Islet precursor cell (in vitro differentiated cells): ENCODE data around the gene SMPDL3B.
"Not testable (repeated sequence)": the region's sequence is repeated elsewhere in the genome, so short reads cannot be mapped to it uniquely, and the experiment has no call there.

Experiments used
- DNase-seq: peaks from one replicate; pipeline ENCODE4 v3.0.0-alpha.2; 2018

SMPDL3B gene

DNA sequence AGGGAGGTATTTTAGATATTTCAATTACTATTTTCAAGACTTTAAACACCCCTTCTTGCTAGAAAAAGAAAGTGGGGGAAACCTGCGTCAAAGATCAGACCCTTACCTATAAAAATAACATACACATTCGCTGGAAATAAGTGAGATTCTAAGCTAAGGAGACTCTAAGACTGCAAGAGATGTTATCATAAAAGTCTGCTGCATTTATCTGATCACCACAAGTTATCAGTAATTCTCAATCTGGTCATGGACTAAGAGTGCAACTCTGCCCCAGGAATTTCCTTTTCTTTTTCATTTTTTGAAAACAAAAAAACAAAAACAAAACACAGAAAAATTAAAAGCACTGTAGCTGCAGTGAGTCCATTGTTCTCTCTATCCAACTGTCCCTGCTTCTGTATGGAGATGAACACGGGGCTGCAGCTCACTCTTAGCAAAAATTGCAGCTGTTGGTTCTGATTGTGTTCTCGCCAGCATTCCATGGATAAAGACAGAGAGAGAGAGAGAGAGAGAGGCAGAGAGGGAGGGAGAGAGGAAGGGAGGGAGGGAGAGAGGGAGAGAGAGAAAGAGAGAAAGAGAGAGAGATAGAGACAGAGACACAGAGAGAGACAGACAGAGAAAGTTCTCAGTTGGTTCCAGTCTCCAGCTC, 39.1 kb downstream of the SMPDL3B start:
- DNase-seq, result no peak

DNA sequence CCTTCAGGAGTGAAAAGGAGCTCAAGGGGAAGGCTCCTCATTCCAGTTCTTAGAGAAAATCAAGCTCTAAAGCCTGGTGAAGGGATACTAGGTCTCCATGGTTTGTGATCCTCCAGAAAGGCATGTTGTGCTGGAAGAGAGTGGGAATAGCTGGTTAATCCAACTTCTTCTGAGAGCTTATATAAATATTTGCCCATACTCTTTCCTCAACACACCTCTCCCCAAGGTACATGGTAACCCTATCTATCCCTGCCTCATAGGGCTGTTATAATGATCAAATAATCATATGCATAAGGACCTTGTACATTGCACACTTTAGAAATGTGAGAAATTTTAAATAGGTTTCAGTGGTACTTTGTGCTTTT, 39.6 kb downstream of the SMPDL3B start:
- no peak for DNase-seq

GRCh38 chr1:27979151-27979858, 44.5 kb downstream of the SMPDL3B start:
- no peak for DNase-seq

DNA sequence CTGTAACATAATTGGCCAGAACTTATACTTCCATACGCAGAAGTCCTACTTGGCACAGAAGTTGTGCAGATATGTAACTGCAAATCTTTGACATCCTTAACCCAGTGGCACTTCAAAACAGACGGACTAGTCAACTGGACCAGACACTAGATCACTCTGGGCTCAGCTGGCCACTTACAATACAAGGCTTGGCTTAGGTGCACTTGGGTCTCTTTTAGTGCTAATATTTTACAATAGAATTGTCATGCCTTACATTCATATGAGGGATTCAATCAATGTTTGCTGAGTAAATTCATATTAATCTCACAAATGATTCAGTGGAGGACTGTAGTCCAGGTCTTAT, 45.0 kb downstream of the SMPDL3B start:
- no peak for DNase-seq

GRCh38 chr1:27980216-27980845, 45.5 kb downstream of the SMPDL3B start:
- DNase-seq, result no peak

GRCh38 chr1:27981145-27981544, 46.3 kb downstream of the SMPDL3B start:
- DNase-seq, result no peak

DNA sequence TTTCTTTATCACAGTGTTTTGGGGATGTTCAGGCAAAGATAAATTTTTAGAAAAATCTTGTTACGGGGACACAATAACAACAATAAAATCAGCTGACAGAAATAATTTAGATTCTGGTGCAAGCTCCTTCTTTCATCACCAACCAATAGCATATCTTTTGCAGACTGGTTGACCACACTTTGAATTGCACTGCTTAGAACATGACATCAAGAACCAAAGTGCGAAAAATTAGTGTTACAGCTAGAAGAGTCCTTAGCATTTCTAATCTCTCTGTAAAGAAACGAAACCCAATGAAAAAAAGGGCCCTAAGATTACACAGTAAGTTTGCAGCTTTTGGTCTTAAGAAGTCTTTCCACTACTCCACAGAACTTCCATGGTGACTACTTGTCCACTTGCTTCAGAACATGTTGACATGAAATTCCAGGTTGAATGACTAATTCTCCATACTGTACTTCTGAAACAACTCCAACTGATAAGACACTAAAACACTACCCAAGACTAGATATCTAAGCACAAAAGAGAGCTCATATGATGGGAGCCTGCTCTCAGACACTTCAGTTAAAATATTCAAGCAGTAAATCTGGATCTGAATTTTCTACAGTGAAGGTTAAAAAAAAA, 56.2 kb downstream of the SMPDL3B start:
- no peak for DNase-seq

DNA sequence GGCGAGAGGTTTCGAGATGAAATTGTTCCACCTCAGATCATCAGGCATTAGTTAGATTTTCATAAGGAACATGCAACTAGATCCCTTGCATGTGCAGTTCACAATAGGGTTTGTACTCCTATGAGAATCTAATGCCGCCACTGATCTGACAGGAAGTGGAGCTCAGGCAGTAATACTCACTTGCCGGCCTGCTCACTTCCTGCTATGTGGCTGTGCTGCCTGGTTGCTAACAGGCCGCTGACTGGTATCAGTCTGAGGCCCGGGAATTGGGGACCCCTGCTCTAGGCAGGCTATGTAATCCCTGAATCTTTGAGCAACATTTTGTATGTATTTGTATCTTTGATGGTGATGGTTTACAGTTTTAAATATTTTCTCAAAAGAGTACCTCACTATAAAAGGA, 57.5 kb downstream of the SMPDL3B start:
- DNase-seq, result no peak

DNA sequence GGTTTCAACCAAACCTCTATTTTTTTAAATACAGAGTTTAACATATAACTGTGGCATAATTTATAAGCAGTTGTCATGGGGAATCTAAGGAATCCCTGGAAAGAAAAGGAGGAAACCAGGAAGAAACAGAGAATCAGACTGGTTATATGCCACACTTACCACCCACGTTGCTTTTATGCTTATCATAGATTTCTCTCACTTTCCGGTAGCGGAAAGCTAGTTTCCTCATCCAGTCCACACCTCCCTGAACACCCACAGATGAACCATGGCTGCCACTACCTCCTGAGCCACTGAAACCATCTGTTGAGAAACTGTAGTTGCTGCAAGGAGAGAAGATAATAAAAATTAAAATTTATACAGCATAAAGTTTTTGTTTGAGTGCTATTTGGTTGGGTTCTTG, 58.4 kb downstream of the SMPDL3B start:
- no peak for DNase-seq

GRCh38 chr1:27994060-27994459, 59.3 kb downstream of the SMPDL3B start:
- DNase-seq, result no peak

DNA sequence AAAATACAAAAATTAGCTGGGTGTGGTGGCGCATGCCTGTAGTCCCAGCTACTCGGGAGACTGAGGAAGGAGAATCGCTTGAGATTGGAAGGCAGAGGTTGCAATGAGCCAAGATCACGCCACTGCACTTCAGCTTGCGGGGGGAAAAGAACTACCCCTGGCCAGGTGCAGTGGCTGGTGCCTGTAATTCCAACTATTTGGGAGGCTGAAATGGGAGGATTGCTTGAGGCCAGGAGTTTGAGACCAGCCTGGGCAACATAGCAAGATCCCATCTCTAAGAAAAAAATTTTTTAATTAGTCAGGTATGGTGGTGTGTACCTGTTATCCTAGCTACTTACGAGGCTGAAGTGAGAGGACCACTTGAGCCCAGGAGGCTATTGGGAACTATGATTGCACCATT, 59.7 kb downstream of the SMPDL3B start:
- DNase-seq, result not testable (repeated sequence)

DNA sequence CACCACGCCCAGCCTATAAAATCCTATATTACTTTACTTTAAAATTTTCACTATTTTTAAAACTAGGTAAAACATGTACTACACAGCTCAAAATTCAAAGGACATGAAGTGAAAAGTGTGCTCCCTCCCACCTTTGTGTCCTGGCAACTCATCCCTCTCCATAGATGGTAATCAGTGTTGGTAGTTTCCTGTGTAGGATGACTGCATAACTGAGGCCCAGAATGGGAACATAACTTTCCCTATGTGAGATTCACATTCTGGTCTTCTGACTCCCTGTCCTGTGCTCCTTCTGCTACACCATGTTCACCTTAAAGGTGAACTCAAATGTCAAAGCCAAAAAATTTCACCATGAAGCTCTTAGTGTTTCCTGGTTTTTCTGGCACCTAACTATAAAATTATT, 64.3 kb downstream of the SMPDL3B start:
- DNase-seq, result no peak

DNA sequence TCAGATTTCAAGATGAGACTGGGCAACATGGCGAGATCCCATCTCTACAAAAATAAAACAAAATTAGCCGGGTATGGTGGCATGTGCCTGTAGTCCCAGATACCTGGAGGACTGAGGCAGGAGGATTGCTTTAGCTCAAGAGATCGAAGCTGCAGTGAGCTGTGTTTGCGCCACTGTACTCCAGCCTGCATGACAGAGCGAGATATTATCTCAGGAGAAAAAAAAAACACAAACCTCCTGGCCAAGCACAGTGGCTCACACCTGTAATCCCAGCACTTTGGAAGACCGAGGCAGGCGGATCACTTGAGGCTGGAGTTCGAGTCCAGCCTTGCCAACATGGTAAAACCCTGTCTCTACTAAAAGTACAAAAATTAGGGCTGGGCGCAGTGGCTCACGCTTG, 67.8 kb downstream of the SMPDL3B start:
- no peak for DNase-seq

GRCh38 chr1:28003117-28003516, 68.3 kb downstream of the SMPDL3B start:
- not testable (repeated sequence) for DNase-seq
